WTC11 (cell line): ENCODE measurements around the gene NKIRAS2. TPM values are rescaled to one million over a fixed set of nuclear protein-coding genes. Genes with fewer than 3 reads are reported as not detected.
A peak's percentile ranks its signal among the peaks of the same experiment; 100 is the strongest.

Experiments used
- ATAC-seq: fragments of 200-7000 bp; cut with Tn5 transposase; 2 replicates; pipeline ENCODE4 v1.10.0; 2021; ENCODE audit warnings: mild to moderate bottlenecking, moderate library complexity
- CTCF ChIA-PET: fragments of 300-600 bp; sonication (Branson Sonifier 250); formaldehyde crosslinking; loops from one replicate; lab custom pipeline; 2021; ENCODE audit warnings: antibody characterized with exemption; lab: Charles Lee
- POLR2A ChIA-PET: fragments of 350-600 bp; sonication (Branson Sonifier 250); formaldehyde crosslinking; loops from one replicate; lab custom pipeline; 2021; ENCODE audit warnings: antibody characterized with exemption; lab: Charles Lee
- DNase-seq: peaks from one replicate; pipeline ENCODE4 v3.0.0; 2021; ENCODE audit warnings: low spot score
- H3K27ac Mint-ChIP-seq: 2 replicates; pipeline ENCODE4 v1.8.0; 2021; ENCODE audit warnings: mixed read lengths
- H3K27me3 Mint-ChIP-seq: 2 replicates; pipeline ENCODE4 v1.8.0; 2021; ENCODE audit warnings: low read depth, mild to moderate bottlenecking, moderate library complexity, mixed read lengths
- H3K36me3 Mint-ChIP-seq: 2 replicates; pipeline ENCODE4 v1.8.0; 2021; ENCODE audit warnings: mixed read lengths
- H3K4me1 Mint-ChIP-seq: 2 replicates; pipeline ENCODE4 v1.8.0; 2022; ENCODE audit warnings: mixed read lengths
- H3K4me3 Mint-ChIP-seq: 2 replicates; pipeline ENCODE4 v1.8.0; 2021; ENCODE audit warnings: mild to moderate bottlenecking, moderate library complexity, mixed read lengths
- H3K9me3 Mint-ChIP-seq: 2 replicates; pipeline ENCODE4 v1.8.0; 2021; ENCODE audit warnings: mixed read lengths
- ATF2 ChIP-seq: sonication (generic); formaldehyde crosslinking; IDR thresholded peaks from 2 replicates; pipeline ENCODE4 v1.8.1; 2022; ENCODE audit warnings: low read depth, missing genetic modification reagents, borderline replicate concordance
- CTCF ChIP-seq: fragments of 200-600 bp; IDR thresholded peaks from 2 replicates; pipeline ENCODE4 v1.8.0; 2022; ENCODE audit warnings: antibody characterized with exemption
- E2F4 ChIP-seq: sonication (generic); formaldehyde crosslinking; IDR thresholded peaks from 2 replicates; pipeline ENCODE4 v1.8.1; 2022; ENCODE audit warnings: low read depth, mild to moderate bottlenecking, moderate library complexity, missing genetic modification reagents, borderline replicate concordance
- ELF4 ChIP-seq: sonication (generic); formaldehyde crosslinking; IDR thresholded peaks from 2 replicates; pipeline ENCODE4 v1.8.1; 2022; ENCODE audit warnings: low read depth, mild to moderate bottlenecking, moderate library complexity, missing genetic modification reagents
- EMX1 ChIP-seq: fragments of 250-450 bp; sonication (Bioruptor Pico); IDR thresholded peaks from 2 replicates; pipeline ENCODE4 v1.8.0; 2021; ENCODE audit warnings: mild to moderate bottlenecking
- GABPB1 ChIP-seq: sonication (generic); formaldehyde crosslinking; IDR thresholded peaks from 2 replicates; pipeline ENCODE4 v1.8.1; 2023; ENCODE audit warnings: mild to moderate bottlenecking, missing genetic modification reagents
- NFATC4 ChIP-seq: fragments of 250-450 bp; sonication (Bioruptor Pico); IDR thresholded peaks from 2 replicates; pipeline ENCODE4 v1.9.0; 2021; ENCODE audit warnings: mild to moderate bottlenecking
- OVOL2 ChIP-seq: fragments of 250-450 bp; sonication (Bioruptor Pico); IDR thresholded peaks from 2 replicates; pipeline ENCODE4 v1.9.0; 2021; ENCODE audit warnings: mild to moderate bottlenecking, borderline replicate concordance
- RELA ChIP-seq: sonication (generic); formaldehyde crosslinking; IDR thresholded peaks from 2 replicates; pipeline ENCODE4 v1.8.1; 2022; ENCODE audit warnings: missing genetic modification reagents, mild to moderate bottlenecking, borderline replicate concordance
- SMAD4 ChIP-seq: sonication (generic); formaldehyde crosslinking; IDR thresholded peaks from 2 replicates; pipeline ENCODE4 v1.8.0; 2022; ENCODE audit warnings: mild to moderate bottlenecking, missing genetic modification reagents
- SOX15 ChIP-seq: fragments of 250-450 bp; sonication (Bioruptor Pico); IDR thresholded peaks from 2 replicates; pipeline ENCODE4 v1.9.0; 2021; ENCODE audit warnings: mild to moderate bottlenecking
- USF1 ChIP-seq: sonication (generic); formaldehyde crosslinking; IDR thresholded peaks from 2 replicates; pipeline ENCODE4 v1.8.0; 2022; ENCODE audit warnings: mild to moderate bottlenecking, missing genetic modification reagents
- ZNF121 ChIP-seq: sonication (generic); formaldehyde crosslinking; IDR thresholded peaks from 2 replicates; pipeline ENCODE4 v1.8.0; 2023; ENCODE audit warnings: missing genetic modification reagents
- ZNF219 ChIP-seq: sonication (generic); formaldehyde crosslinking; IDR thresholded peaks from 2 replicates; pipeline ENCODE4 v1.8.0; 2023; ENCODE audit warnings: missing genetic modification reagents, mild to moderate bottlenecking, borderline replicate concordance
- ZNF232 ChIP-seq: sonication (generic); formaldehyde crosslinking; IDR thresholded peaks from 2 replicates; pipeline ENCODE4 v1.8.0; 2022; ENCODE audit warnings: mild to moderate bottlenecking, missing genetic modification reagents
- ZNF263 ChIP-seq: sonication (generic); formaldehyde crosslinking; IDR thresholded peaks from 2 replicates; pipeline ENCODE4 v1.8.1; 2022; ENCODE audit warnings: low read depth, mild to moderate bottlenecking, moderate library complexity, missing genetic modification reagents
- ZNF512 ChIP-seq: sonication (generic); formaldehyde crosslinking; IDR thresholded peaks from 2 replicates; pipeline ENCODE4 v1.8.1; 2022; ENCODE audit warnings: missing genetic modification reagents, borderline replicate concordance
- total RNA-seq: library from RNA; stranded (reverse); gene quantifications from 3 replicates; pipeline ENCODE4 v1.2.3, GENCODE V29; 2021

The NKIRAS2 gene
- total RNA-seq, 1 experiment from 2014 or later, result 36.1 TPM

- Mint-ChIP-seq H3K27me3 (no peaks in the 10 kb centered on the region), H3K4me3 (no peak overlapping the region), H3K27ac (no peak overlapping the region), H3K36me3 (peaks cover 88% of the 10 kb centered on the region), H3K9me3 (no peaks in the 10 kb centered on the region), H3K4me1 (no peaks in the 10 kb centered on the region)
- ChIA-PET POLR2A (no interaction called here), CTCF (interaction anchor here (1.1 kb wide), 1 partner anchor 22 kb away, joined by 3 read pairs; no protein-coding TSS in a partner anchor)
- no peak for DNase-seq
- ATAC-seq, result no peak
- no peak for TF ChIP-seq RELA (CRISPR knock-in tag)
- no peak for TF ChIP-seq SOX15 (CRISPR knock-in tag)
- TF ChIP-seq USF1 (CRISPR knock-in tag), result no peak
- no peak for TF ChIP-seq ATF2
- TF ChIP-seq CTCF, result no peak
- TF ChIP-seq E2F4 (CRISPR knock-in tag), result no peak
- no peak for TF ChIP-seq ELF4 (CRISPR knock-in tag)
- no peak for TF ChIP-seq SMAD4 (CRISPR knock-in tag)
- no peak for TF ChIP-seq EMX1 (CRISPR knock-in tag)
These were observed 32.2 kb upstream of the NKIRAS2 start for GRCh38 chr17:41987642-41988041.

- Mint-ChIP-seq H3K27ac (no peak overlapping the region), H3K27me3 (no peaks in the 10 kb centered on the region), H3K4me3 (no peak overlapping the region), H3K36me3 (peaks cover 89% of the 10 kb centered on the region), H3K4me1 (no peaks in the 10 kb centered on the region), H3K9me3 (no peaks in the 10 kb centered on the region)
- ChIA-PET POLR2A (no interaction called here), CTCF (interaction anchor here (1.1 kb wide), 1 partner anchor 21 kb away, joined by 3 read pairs; no protein-coding TSS in a partner anchor)
- ATAC-seq, result no peak
- no peak for DNase-seq
- TF ChIP-seq ZNF232 (CRISPR knock-in tag), result no peak
- no peak for TF ChIP-seq ZNF512 (CRISPR knock-in tag)
- TF ChIP-seq NFATC4 (CRISPR knock-in tag), result no peak
- no peak for TF ChIP-seq ZNF263
- no peak for TF ChIP-seq ZNF219 (CRISPR knock-in tag)
- no peak for TF ChIP-seq OVOL2
- TF ChIP-seq ZNF121 (CRISPR knock-in tag), result no peak
- TF ChIP-seq SOX15 (CRISPR knock-in tag), result no peak
These were observed 31.5 kb upstream of the NKIRAS2 start for GRCh38 chr17:41988418-41988817.

- ChIA-PET CTCF (no interaction called here), POLR2A (no interaction called here)
- DNase-seq (no peak), ATAC-seq (no peak)
- Mint-ChIP-seq H3K4me1 (no peaks in the 10 kb centered on the region), H3K9me3 (no peaks in the 10 kb centered on the region), H3K4me3 (no peak overlapping the region), H3K27me3 (no peaks in the 10 kb centered on the region), H3K27ac (no peak overlapping the region), H3K36me3 (peaks cover 91% of the 10 kb centered on the region)
- TF ChIP-seq GABPB1 (CRISPR knock-in tag) (peak; percentile 66; the same call in 1 of the 2 replicates), E2F4 (CRISPR knock-in tag) (no peak), ZNF219 (CRISPR knock-in tag) (no peak)
These were observed 30.0 kb upstream of the NKIRAS2 start for GRCh38 chr17:41989702-41990419.
